ENCODE results near the gene STK32B.

The STK32B gene

DNA sequence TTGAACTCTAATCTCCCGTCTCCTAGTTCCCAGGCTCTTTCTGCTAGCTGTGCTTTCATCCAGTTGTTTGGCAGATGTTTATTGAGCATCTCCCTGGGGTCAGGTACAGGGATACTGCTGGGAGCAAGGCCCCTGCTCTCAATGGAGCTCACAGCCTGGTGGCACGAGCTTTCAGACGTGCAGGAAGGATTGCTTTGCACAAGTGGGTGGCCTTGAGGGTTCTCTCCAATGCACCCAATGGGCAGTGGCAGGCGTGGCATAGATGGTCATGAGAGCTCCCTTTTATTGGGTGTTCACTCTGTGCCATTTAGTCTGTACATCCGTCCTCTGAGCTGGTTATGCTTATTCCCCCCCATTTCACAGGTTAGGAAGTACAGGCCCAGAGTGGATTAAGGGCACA, 421.8 kb downstream of the STK32B start:
- Histone ChIP-seq H3K9me3 (ENCODE audit: severe bottlenecking) (no peaks in the 10 kb centered on the region), H3K27ac (ENCODE audit: poor library complexity, severe bottlenecking) (no peak overlapping the region), H3K4me3 (ENCODE audit: severe bottlenecking) (no peak overlapping the region), H3K36me3 (ENCODE audit: low read depth) (no peaks in the 10 kb centered on the region), H3K4me1 (ENCODE audit: insufficient read depth, poor library complexity, severe bottlenecking) (no peaks in the 10 kb centered on the region), H3K27me3 (ENCODE audit: insufficient read depth, poor library complexity, severe bottlenecking) (no peaks in the 10 kb centered on the region)
- no peak for DNase-seq (ENCODE audit: low spot score)
- TF ChIP-seq CTCF (IDR thresholded peaks at IDR 0.05; ENCODE audit: poor library complexity, severe bottlenecking) = no peak
- no peak for ATAC-seq (ENCODE audit: low read depth)

DNA sequence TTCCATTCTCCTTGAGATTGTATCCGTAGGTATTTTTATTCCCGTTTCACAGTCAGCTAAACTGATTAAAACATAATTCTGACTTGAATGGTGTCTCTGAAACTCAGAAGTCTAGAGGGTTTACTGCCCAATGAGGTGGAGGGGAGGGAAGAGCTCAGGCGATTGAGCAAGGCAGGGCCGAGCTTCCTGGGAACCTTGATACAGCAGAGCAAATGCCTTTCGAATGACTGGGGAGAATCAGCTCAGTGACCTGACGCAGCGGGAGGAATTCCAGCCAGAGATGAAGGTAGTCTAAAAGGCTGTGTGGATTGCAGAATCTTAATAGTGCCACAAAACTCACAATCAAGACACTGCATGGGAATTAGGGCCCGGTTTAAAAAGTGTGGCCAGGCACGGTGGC, 423.5 kb downstream of the STK32B start:
- H3K27ac ChIP-seq (ENCODE audit: poor library complexity, severe bottlenecking) = no peak overlapping the region
- H3K9me3 ChIP-seq (ENCODE audit: severe bottlenecking) = no peaks in the 10 kb centered on the region
- no peak overlapping the region for H3K4me3 ChIP-seq (ENCODE audit: severe bottlenecking)
- no peaks in the 10 kb centered on the region for H3K27me3 ChIP-seq (ENCODE audit: insufficient read depth, poor library complexity, severe bottlenecking)
- no peaks in the 10 kb centered on the region for H3K4me1 ChIP-seq (ENCODE audit: insufficient read depth, poor library complexity, severe bottlenecking)
- ATAC-seq (ENCODE audit: low read depth) (peak; percentile 80), DNase-seq (ENCODE audit: low spot score) (no peak)
- no peak for TF ChIP-seq CTCF (IDR thresholded peaks at IDR 0.05; ENCODE audit: poor library complexity, severe bottlenecking)
- H3K36me3 ChIP-seq (ENCODE audit: low read depth) = no peaks in the 10 kb centered on the region

- Histone ChIP-seq H3K9me3 (ENCODE audit: severe bottlenecking) (no peaks in the 10 kb centered on the region), H3K36me3 (ENCODE audit: low read depth) (no peaks in the 10 kb centered on the region), H3K27ac (ENCODE audit: poor library complexity, severe bottlenecking) (no peak overlapping the region), H3K27me3 (ENCODE audit: insufficient read depth, poor library complexity, severe bottlenecking) (no peaks in the 10 kb centered on the region), H3K4me3 (ENCODE audit: severe bottlenecking) (no peak overlapping the region), H3K4me1 (ENCODE audit: insufficient read depth, poor library complexity, severe bottlenecking) (no peaks in the 10 kb centered on the region)
- DNase-seq (ENCODE audit: low spot score) (no peak), ATAC-seq (ENCODE audit: low read depth) (no peak)
- TF ChIP-seq CTCF (IDR thresholded peaks at IDR 0.05; ENCODE audit: poor library complexity, severe bottlenecking) = no peak
Observed at GRCh38 chr4:5477613-5478012, 426.3 kb downstream of the STK32B start.

DNA sequence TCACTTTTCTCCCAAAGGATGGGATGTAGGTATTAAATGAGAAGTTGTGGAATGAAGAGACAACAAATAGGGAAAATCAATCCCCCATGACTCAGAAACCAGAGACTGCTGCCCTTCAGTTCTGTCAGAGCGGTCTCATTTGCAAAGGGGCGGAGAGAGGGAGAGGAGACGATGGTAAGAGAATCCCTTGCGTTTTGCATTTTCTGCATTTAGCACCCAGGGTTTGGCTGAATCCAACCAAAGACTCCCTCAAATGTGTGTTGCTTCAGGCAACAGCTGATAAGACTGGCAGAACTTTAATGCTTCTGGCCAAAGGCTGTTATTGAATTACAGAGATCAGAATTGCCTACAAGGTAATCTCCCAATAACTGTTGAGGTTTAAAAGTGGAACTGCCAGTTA, 426.9 kb downstream of the STK32B start:
- ATAC-seq (ENCODE audit: low read depth) = no peak
- no peak overlapping the region for H3K27ac ChIP-seq (ENCODE audit: poor library complexity, severe bottlenecking)
- H3K36me3 ChIP-seq (ENCODE audit: low read depth) = no peaks in the 10 kb centered on the region
- no peaks in the 10 kb centered on the region for H3K27me3 ChIP-seq (ENCODE audit: insufficient read depth, poor library complexity, severe bottlenecking)
- no peak overlapping the region for H3K4me3 ChIP-seq (ENCODE audit: severe bottlenecking)
- TF ChIP-seq CTCF (IDR thresholded peaks at IDR 0.05; ENCODE audit: poor library complexity, severe bottlenecking) = no peak
- no peak for DNase-seq (ENCODE audit: low spot score)
- no peaks in the 10 kb centered on the region for H3K9me3 ChIP-seq (ENCODE audit: severe bottlenecking)
- no peaks in the 10 kb centered on the region for H3K4me1 ChIP-seq (ENCODE audit: insufficient read depth, poor library complexity, severe bottlenecking)

DNA sequence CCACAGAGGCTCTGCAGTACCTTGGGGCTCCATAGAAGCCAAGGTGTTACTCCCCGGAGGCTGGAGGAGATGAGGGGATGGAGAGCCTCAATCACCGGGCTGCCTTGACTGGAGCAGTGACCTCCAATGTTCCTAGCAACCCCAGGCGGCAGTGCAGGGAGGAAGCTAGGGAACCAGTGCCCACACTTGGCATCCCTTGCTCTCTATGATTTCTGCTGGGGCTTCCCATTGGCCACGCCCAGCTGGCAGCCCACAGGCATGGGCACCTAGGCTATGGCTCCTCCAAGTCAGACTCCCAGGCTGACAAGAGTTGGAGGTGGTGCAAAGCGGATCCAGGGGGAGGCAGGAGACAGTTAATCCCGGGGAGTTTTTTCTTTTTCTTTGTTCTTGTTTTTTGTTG, 427.4 kb downstream of the STK32B start:
- TF ChIP-seq CTCF (IDR thresholded peaks at IDR 0.05; ENCODE audit: poor library complexity, severe bottlenecking) = no peak
- H3K4me3 ChIP-seq (ENCODE audit: severe bottlenecking) = no peak overlapping the region
- ATAC-seq (ENCODE audit: low read depth) = no peak
- H3K4me1 ChIP-seq (ENCODE audit: insufficient read depth, poor library complexity, severe bottlenecking) = no peaks in the 10 kb centered on the region
- no peaks in the 10 kb centered on the region for H3K9me3 ChIP-seq (ENCODE audit: severe bottlenecking)
- H3K36me3 ChIP-seq (ENCODE audit: low read depth) = no peaks in the 10 kb centered on the region
- H3K27ac ChIP-seq (ENCODE audit: poor library complexity, severe bottlenecking) = no peak overlapping the region
- no peak for DNase-seq (ENCODE audit: low spot score)
- H3K27me3 ChIP-seq (ENCODE audit: insufficient read depth, poor library complexity, severe bottlenecking) = no peaks in the 10 kb centered on the region
